Activated CD8-positive, alpha-beta T cell treated with anti-CD3 and anti-CD28 coated beads, Interleukin-2, amount 10 ng/mL, durations not matched to agents 7 days and 5 days (primary cell): Measurements from ENCODE around the gene SCNN1A. TPM values are rescaled to one million over a fixed set of nuclear protein-coding genes. Genes with fewer than 3 reads are reported as not detected.
A peak's percentile ranks its signal among the peaks of the same experiment; 100 is the strongest.

Source experiments
- ATAC-seq: fragments of 150-1000 bp; cut with Tn5 transposase; one replicate; pipeline ENCODE4 v1.10.0; 2021; ENCODE audit warnings: moderate library complexity
- CTCF ChIA-PET: fragments of 350-600 bp; sonication (Branson Sonifier 250); formaldehyde crosslinking; loops from one replicate; lab custom pipeline; 2021; ENCODE audit warnings: antibody characterized with exemption; lab: Charles Lee
- POLR2A ChIA-PET: fragments of 350-600 bp; sonication (Branson Sonifier 250); formaldehyde crosslinking; loops from one replicate; lab custom pipeline; 2021; ENCODE audit warnings: antibody characterized with exemption; lab: Charles Lee
- DNase-seq: peaks from one replicate; pipeline ENCODE4 v3.0.0-alpha.2; 2020
- H3K27ac Mint-ChIP-seq: one replicate; pipeline ENCODE4 v1.8.0; 2021; ENCODE audit warnings: mild to moderate bottlenecking, mixed read lengths
- H3K27me3 Mint-ChIP-seq: one replicate; pipeline ENCODE4 v1.8.0; 2021; ENCODE audit warnings: low read depth, mixed read lengths
- H3K36me3 Mint-ChIP-seq: one replicate; pipeline ENCODE4 v1.8.0; 2021; ENCODE audit warnings: low read depth, mixed read lengths
- H3K4me1 Mint-ChIP-seq: one replicate; pipeline ENCODE4 v1.8.0; 2021; ENCODE audit warnings: low read depth, mixed read lengths
- H3K4me3 Mint-ChIP-seq: one replicate; pipeline ENCODE4 v1.8.0; 2021; ENCODE audit warnings: mild to moderate bottlenecking, mixed read lengths
- H3K9me3 Mint-ChIP-seq: one replicate; pipeline ENCODE4 v1.8.0; 2022; ENCODE audit warnings: mixed read lengths; ENCODE audit not compliant: insufficient read depth
- total RNA-seq, 2 experiments: library from RNA; stranded (reverse); gene quantifications; one replicate each; pipeline ENCODE4 v1.2.3, GENCODE V29; 2021

The SCNN1A gene
- total RNA-seq, 2 experiments from 2014 or later = 0.47 to 1.5 TPM

GRCh38 chr12:6355491-6356373 lies 19.6 kb downstream of the SCNN1A start:
- Mint-ChIP-seq H3K9me3 (no peaks in the 10 kb centered on the region), H3K27ac (no peak overlapping the region), H3K4me1 (peaks cover 7% of the 10 kb centered on the region), H3K36me3 (no peaks in the 10 kb centered on the region), H3K4me3 (no peak overlapping the region), H3K27me3 (peaks cover 13% of the 10 kb centered on the region)
- CTCF ChIA-PET = interaction anchor here (0.7 to 4.0 kb wide), 6 partner anchors 10 to 21 kb away, joined by 3 to 20 read pairs (median 6); no protein-coding TSS in a partner anchor
- no peak for ATAC-seq
- POLR2A ChIA-PET = interaction anchor here (1.0 kb wide), 1 partner anchor 10 kb away, joined by 3 read pairs; no protein-coding TSS in a partner anchor
- DNase-seq = no peak

GRCh38 chr12:6354495-6355393 lies 20.6 kb downstream of the SCNN1A start:
- ChIA-PET CTCF (interaction anchor here (1.5 to 4.0 kb wide), 2 partner anchors 11 to 13 kb away, joined by 7 to 20 read pairs; no protein-coding TSS in a partner anchor), POLR2A (no interaction called here)
- ATAC-seq = no peak
- DNase-seq = no peak
- Mint-ChIP-seq H3K4me1 (peaks cover 7% of the 10 kb centered on the region), H3K27me3 (peaks cover 13% of the 10 kb centered on the region), H3K36me3 (no peaks in the 10 kb centered on the region), H3K27ac (no peak overlapping the region), H3K4me3 (no peak overlapping the region), H3K9me3 (no peaks in the 10 kb centered on the region)

- ChIA-PET POLR2A (interaction anchor here (0.7 to 1.1 kb wide), 3 partner anchors 20 to 108 kb away, joined by 3 read pairs; no protein-coding TSS in a partner anchor), CTCF (interaction anchor here (1.1 kb wide), 1 partner anchor 14 kb away, joined by 3 read pairs; no protein-coding TSS in a partner anchor)
- no peaks in the 10 kb centered on the region for H3K36me3 Mint-ChIP-seq
- peaks cover 13% of the 10 kb centered on the region for H3K4me1 Mint-ChIP-seq
- H3K4me3 Mint-ChIP-seq = no peak overlapping the region
- H3K27ac Mint-ChIP-seq = no peak overlapping the region
- ATAC-seq (no peak), DNase-seq (no peak)
- peaks cover 9% of the 10 kb centered on the region for H3K27me3 Mint-ChIP-seq
- no peaks in the 10 kb centered on the region for H3K9me3 Mint-ChIP-seq
These were observed 22.9 kb downstream of the SCNN1A start for GRCh38 chr12:6352193-6353173.

- H3K27me3 Mint-ChIP-seq = peaks cover 5% of the 10 kb centered on the region
- H3K27ac Mint-ChIP-seq = no peak overlapping the region
- no peaks in the 10 kb centered on the region for H3K9me3 Mint-ChIP-seq
- H3K4me3 Mint-ChIP-seq = no peak overlapping the region
- no peak for ATAC-seq
- DNase-seq = no peak
- peaks cover 21% of the 10 kb centered on the region for H3K4me1 Mint-ChIP-seq
- H3K36me3 Mint-ChIP-seq = no peaks in the 10 kb centered on the region
- POLR2A ChIA-PET = interaction anchor here (1.0 kb wide), 1 partner anchor 21 kb away, joined by 3 read pairs; no protein-coding TSS in a partner anchor
- CTCF ChIA-PET = interaction anchor here (1.1 kb wide), 1 partner anchor 15 kb away, joined by 3 read pairs; no protein-coding TSS in a partner anchor
These were observed 23.7 kb downstream of the SCNN1A start for GRCh38 chr12:6351622-6352021.

GRCh38 chr12:6347367-6348338 lies 27.7 kb downstream of the SCNN1A start:
- ATAC-seq = peak; percentile 45

GRCh38 chr12:6346942-6347341 lies 28.4 kb downstream of the SCNN1A start:
- ChIA-PET CTCF (interaction anchor here (0.6 to 3.1 kb wide), 4 partner anchors 11 to 28 kb away, joined by 3 to 30 read pairs (median 6); no protein-coding TSS in a partner anchor), POLR2A (no interaction called here)
- Mint-ChIP-seq H3K36me3 (no peaks in the 10 kb centered on the region), H3K9me3 (no peaks in the 10 kb centered on the region), H3K27me3 (no peaks in the 10 kb centered on the region), H3K4me1 (peaks cover 49% of the 10 kb centered on the region), H3K27ac (peak overlapping the region; percentile 55), H3K4me3 (no peak overlapping the region)
- DNase-seq = no peak
- ATAC-seq = no peak

More at GRCh38 chr12:6347367-6348338, 27.7 kb downstream of the SCNN1A start:
- peak; percentile 38 for DNase-seq
- POLR2A ChIA-PET = interaction anchor here (1.4 kb wide), 1 partner anchor 8 kb away, joined by 5 read pairs; no protein-coding TSS in a partner anchor
- peaks cover 44% of the 10 kb centered on the region for H3K4me1 Mint-ChIP-seq
- H3K27ac Mint-ChIP-seq = peak overlapping the region; percentile 55
- H3K9me3 Mint-ChIP-seq = no peaks in the 10 kb centered on the region
- H3K27me3 Mint-ChIP-seq = no peaks in the 10 kb centered on the region
- H3K36me3 Mint-ChIP-seq = no peaks in the 10 kb centered on the region
- H3K4me3 Mint-ChIP-seq = no peak overlapping the region
- CTCF ChIA-PET = interaction anchor here (0.6 to 3.1 kb wide), 4 partner anchors 12 to 27 kb away, joined by 3 to 30 read pairs (median 6); no protein-coding TSS in a partner anchor

GRCh38 chr12:6346235-6346832 lies 29.0 kb downstream of the SCNN1A start:
- peaks cover under 1% of the 10 kb centered on the region for H3K36me3 Mint-ChIP-seq
- peaks cover 52% of the 10 kb centered on the region for H3K4me1 Mint-ChIP-seq
- no peak overlapping the region for H3K4me3 Mint-ChIP-seq
- H3K27ac Mint-ChIP-seq = peak overlapping the region; percentile 66
- ChIA-PET CTCF (interaction anchor here (1.2 to 3.3 kb wide), 6 partner anchors 10 to 78 kb away, joined by 4 to 31 read pairs (median 10); no protein-coding TSS in a partner anchor), POLR2A (interaction anchor here (1.0 to 1.7 kb wide), 8 partner anchors 10 to 188 kb away, joined by 3 to 12 read pairs (median 4); partner anchors contain the start of genes GAPDH and VAMP1)
- ATAC-seq (no peak), DNase-seq (no peak)
- H3K9me3 Mint-ChIP-seq = no peaks in the 10 kb centered on the region
- H3K27me3 Mint-ChIP-seq = no peaks in the 10 kb centered on the region

- Mint-ChIP-seq H3K4me3 (peak overlapping the region; percentile 19), H3K27ac (peak overlapping the region; percentile 66), H3K9me3 (no peaks in the 10 kb centered on the region), H3K27me3 (no peaks in the 10 kb centered on the region), H3K36me3 (peaks cover 5% of the 10 kb centered on the region), H3K4me1 (peaks cover 52% of the 10 kb centered on the region)
- DNase-seq = peak; percentile 40
- ChIA-PET POLR2A (interaction anchor here (1.0 to 1.7 kb wide), 9 partner anchors 9 to 189 kb away, joined by 3 to 12 read pairs (median 4); partner anchors contain the start of genes GAPDH and VAMP1), CTCF (interaction anchor here (1.0 to 3.3 kb wide), 9 partner anchors 10 to 78 kb away, joined by 3 to 31 read pairs (median 5); no protein-coding TSS in a partner anchor)
- ATAC-seq = peak; percentile 14
These were observed 29.9 kb downstream of the SCNN1A start for GRCh38 chr12:6345319-6346091.
